Left lung (tissue), 10 donors: ENCODE results near the gene ESYT3. TPM values are rescaled to one million over a fixed set of nuclear protein-coding genes. Genes with fewer than 3 reads are reported as not detected.

Experiments
- ATAC-seq: fragments of 200-7000 bp; cut with Tn5 transposase; one replicate; pipeline ENCODE4 v1.9.1; 2020; ENCODE audit warnings: moderate library complexity
- DNase-seq, 4 donors: peaks; one replicate each; pipeline ENCODE4 v3.0.0-alpha.2; 2013 to 2020
- H3K27ac ChIP-seq, 2 donors: fragments of 200-600 bp; sonication (generic) in 1 of 2; one replicate each; pipeline versions ENCODE4 v1.5.0 to v1.8.0; 2020 to 2021
- H3K27me3 ChIP-seq, 2 donors: fragments of 200-600 bp; sonication (generic) in 1 of 2; one replicate each; pipeline versions ENCODE4 v1.5.0 to v1.8.0; 2020 to 2021
- H3K36me3 ChIP-seq, 2 donors: fragments of 200-600 bp; sonication (generic) in 1 of 2; one replicate each; pipeline versions ENCODE4 v1.5.0 to v1.8.0; 2020 to 2021
- H3K4me1 ChIP-seq, 2 donors: fragments of 200-600 bp; one replicate each; pipeline ENCODE4 v1.8.0; 2021
- H3K4me3 ChIP-seq, 2 donors: fragments of 200-600 bp; sonication (generic) in 1 of 2; one replicate each; pipeline versions ENCODE4 v1.5.0 to v1.8.0; 2020 to 2021; ENCODE audit warnings: mild to moderate bottlenecking in 1 of 2
- H3K9me3 ChIP-seq, 2 donors: fragments of 200-600 bp; sonication (generic) in 1 of 2; one replicate each; pipeline versions ENCODE4 v1.5.0 to v1.8.0; 2020 to 2021
- intact Hi-C, 2 donors: fragments of 100-400 bp; cut with DNase I; formaldehyde crosslinking; loops; one replicate each; pipeline versions ENCODE4 v1.11.2 to v1.14.2; 2022
- polyA plus RNA-seq, 6 donors: library from polyadenylated mRNA; unstranded; fragments of 120-200 nt; gene quantifications; one replicate each; pipeline ENCODE4 v1.2.1, GENCODE V29; 2013; ENCODE audit not compliant: insufficient read length in 6 of 6
- total RNA-seq, 2 donors: library from RNA; stranded (reverse); fragmentation: NEBNext Ultra II Directional; extraction: Animal tissue kit (Norgen Biotek cat#: 25700); gene quantifications; one replicate each; pipeline ENCODE4 v1.2.1, GENCODE V29; 2021
- TF ChIP-seq, protein P1 (sequence below), 2 donors: fragments of 200-600 bp; sonication (generic) in 1 of 2; IDR thresholded peaks; one replicate each; pipeline versions ENCODE4 v1.5.0 to v1.8.0; 2021; ENCODE audit warnings: antibody characterized with exemption in 2 of 2
- donor health status: DM: no; HTN: yes; CAD: no.
- donor health status: DM: no; HTN: no; CAD: no.

Gene ESYT3
- total and polyA plus RNA-seq, 8 donors: 18.7 to 44.4 (median 37.4) TPM

DNA sequence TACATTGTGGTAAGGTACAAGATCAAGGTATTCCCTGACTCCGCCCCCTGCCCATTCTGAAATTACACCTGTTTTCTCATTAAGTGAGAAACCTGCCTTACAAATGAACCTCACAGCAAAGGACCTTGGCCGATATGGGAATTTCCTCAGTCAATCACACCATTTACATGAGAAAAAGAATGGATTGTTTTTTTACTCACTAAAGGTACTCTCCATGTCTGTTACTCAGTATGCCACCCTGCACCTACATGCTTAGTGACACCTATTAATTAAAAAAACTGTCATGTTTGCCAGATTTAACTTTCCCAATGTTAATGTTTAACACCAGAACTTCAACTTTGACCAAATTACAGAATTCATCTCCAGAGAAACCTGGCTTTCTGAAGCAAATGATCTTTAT is 62.0 kb downstream of the ESYT3 start:
- Histone ChIP-seq H3K9me3 (no peaks in the 10 kb centered on the region), H3K27ac (peak overlapping the region in 1 of 2 donors; percentile 2), H3K36me3 (peaks cover 0 to 13% of the 10 kb centered on the region in 2 donors), H3K4me1 (peaks cover 0 to 23% of the 10 kb centered on the region in 2 donors), H3K27me3 (no peaks in the 10 kb centered on the region), H3K4me3 (no peak overlapping the region)
- TF ChIP-seq, protein P1, sequence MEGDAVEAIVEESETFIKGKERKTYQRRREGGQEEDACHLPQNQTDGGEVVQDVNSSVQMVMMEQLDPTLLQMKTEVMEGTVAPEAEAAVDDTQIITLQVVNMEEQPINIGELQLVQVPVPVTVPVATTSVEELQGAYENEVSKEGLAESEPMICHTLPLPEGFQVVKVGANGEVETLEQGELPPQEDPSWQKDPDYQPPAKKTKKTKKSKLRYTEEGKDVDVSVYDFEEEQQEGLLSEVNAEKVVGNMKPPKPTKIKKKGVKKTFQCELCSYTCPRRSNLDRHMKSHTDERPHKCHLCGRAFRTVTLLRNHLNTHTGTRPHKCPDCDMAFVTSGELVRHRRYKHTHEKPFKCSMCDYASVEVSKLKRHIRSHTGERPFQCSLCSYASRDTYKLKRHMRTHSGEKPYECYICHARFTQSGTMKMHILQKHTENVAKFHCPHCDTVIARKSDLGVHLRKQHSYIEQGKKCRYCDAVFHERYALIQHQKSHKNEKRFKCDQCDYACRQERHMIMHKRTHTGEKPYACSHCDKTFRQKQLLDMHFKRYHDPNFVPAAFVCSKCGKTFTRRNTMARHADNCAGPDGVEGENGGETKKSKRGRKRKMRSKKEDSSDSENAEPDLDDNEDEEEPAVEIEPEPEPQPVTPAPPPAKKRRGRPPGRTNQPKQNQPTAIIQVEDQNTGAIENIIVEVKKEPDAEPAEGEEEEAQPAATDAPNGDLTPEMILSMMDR (IDR thresholded peaks at IDR 0.05): no peak
- ATAC-seq: no peak
- intact Hi-C loops: no loop called here
- DNase-seq: no peak

- Histone ChIP-seq H3K27ac (no peak overlapping the region), H3K36me3 (peaks cover 0 to 13% of the 10 kb centered on the region in 2 donors), H3K4me3 (no peak overlapping the region), H3K9me3 (no peaks in the 10 kb centered on the region), H3K27me3 (no peaks in the 10 kb centered on the region), H3K4me1 (peaks cover 0 to 23% of the 10 kb centered on the region in 2 donors)
- TF ChIP-seq, protein P1 (IDR thresholded peaks at IDR 0.05): no peak
- ATAC-seq (no peak), DNase-seq (no peak)
- intact Hi-C loops: no loop called here
Measured at GRCh38 chr3:138497021-138497420, 62.6 kb downstream of the ESYT3 start.

DNA sequence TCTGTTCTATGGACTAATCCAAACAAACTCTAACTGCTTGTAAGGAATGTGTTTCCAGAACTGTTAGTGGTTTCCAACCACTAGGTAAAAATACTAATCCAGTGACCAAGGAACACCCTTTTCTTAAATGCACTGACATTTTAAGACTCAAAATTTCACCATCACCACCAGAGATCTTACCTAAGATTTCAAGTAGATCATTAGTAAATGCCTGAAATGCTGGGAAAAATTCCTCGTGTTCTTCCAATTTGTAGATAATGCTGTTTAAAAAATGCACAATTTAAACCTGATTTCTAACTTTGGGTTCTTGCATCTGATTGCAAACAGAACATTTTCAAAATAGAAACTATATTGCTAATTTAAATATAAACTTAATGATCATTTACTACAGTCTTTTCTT is 63.4 kb downstream of the ESYT3 start:
- intact Hi-C loops: no loop called here
- TF ChIP-seq, protein P1 (IDR thresholded peaks at IDR 0.05): no peak
- ATAC-seq (no peak), DNase-seq (no peak)
- Histone ChIP-seq H3K4me3 (no peak overlapping the region), H3K9me3 (no peaks in the 10 kb centered on the region), H3K4me1 (peaks cover 0 to 23% of the 10 kb centered on the region in 2 donors), H3K27me3 (no peaks in the 10 kb centered on the region), H3K36me3 (peaks cover 0 to 13% of the 10 kb centered on the region in 2 donors), H3K27ac (no peak overlapping the region)

DNA sequence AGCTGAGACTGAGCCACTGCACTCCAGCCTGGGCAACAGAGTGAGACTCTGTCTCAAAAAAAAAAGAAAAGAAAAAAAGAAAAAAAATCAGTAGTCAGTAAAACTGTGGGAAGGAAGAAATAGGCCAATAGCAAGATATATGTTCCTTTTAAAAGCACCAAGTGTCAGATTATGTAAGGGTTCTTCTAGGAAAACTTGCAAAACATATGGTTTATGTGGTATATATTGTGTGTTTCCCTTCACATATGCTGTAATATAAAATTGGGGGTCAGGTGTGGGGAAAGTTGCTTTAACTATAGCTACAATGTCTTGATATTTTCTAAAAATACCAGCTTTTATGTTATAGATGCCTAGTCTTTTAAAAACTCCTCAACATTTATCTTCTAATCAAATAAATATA is 64.6 kb downstream of the ESYT3 start:
- Histone ChIP-seq H3K4me3 (no peak overlapping the region), H3K4me1 (peaks cover 0 to 17% of the 10 kb centered on the region in 2 donors), H3K27ac (no peak overlapping the region), H3K9me3 (no peaks in the 10 kb centered on the region), H3K36me3 (peaks cover 0 to 13% of the 10 kb centered on the region in 2 donors), H3K27me3 (no peaks in the 10 kb centered on the region)
- no peak for ATAC-seq
- DNase-seq: no peak
- TF ChIP-seq, protein P1 (IDR thresholded peaks at IDR 0.05): no peak
- intact Hi-C loops: no loop called here

GRCh38 chr3:138507524-138507923 is 73.1 kb downstream of the ESYT3 start:
- TF ChIP-seq, protein P1 (IDR thresholded peaks at IDR 0.05): no peak
- intact Hi-C loops: no loop called here
- Histone ChIP-seq H3K4me1 (no peaks in the 10 kb centered on the region), H3K36me3 (peaks cover 0 to 9% of the 10 kb centered on the region in 2 donors), H3K27ac (no peak overlapping the region), H3K27me3 (no peaks in the 10 kb centered on the region), H3K4me3 (no peak overlapping the region), H3K9me3 (no peaks in the 10 kb centered on the region)
- ATAC-seq (no peak), DNase-seq (no peak)
